BLaER1 treated with 17β-estradiol and CSF1 and Interleukin-3, amounts not matched to agents 10 nM and 100 nM (cell line): Measurements from ENCODE around the gene PRDM16.

ENCODE experiments used
- H3K27ac ChIP-seq, 11 experiments: shearing (Covaris generic); formaldehyde crosslinking; 2 replicates each; pipeline ENCODE4 v1.8.1; 2022
- H3K27me3 ChIP-seq, 11 experiments: shearing (Covaris generic); formaldehyde crosslinking; 2 replicates each; pipeline ENCODE4 v1.8.1; 2022
- H3K36me3 ChIP-seq, 11 experiments: shearing (Covaris generic); formaldehyde crosslinking; 2 replicates each; pipeline ENCODE4 v1.8.1; 2022
- H3K4me1 ChIP-seq, 10 experiments: shearing (Covaris generic); formaldehyde crosslinking; 2 replicates each; pipeline ENCODE4 v1.8.1; 2022
- H3K4me2 ChIP-seq, 11 experiments: shearing (Covaris generic); formaldehyde crosslinking; 2 replicates each; pipeline ENCODE4 v1.8.1; 2022
- H3K4me3 ChIP-seq, 10 experiments: shearing (Covaris generic); formaldehyde crosslinking; 2 replicates each; pipeline ENCODE4 v1.8.1; 2022
- H3K9ac ChIP-seq, 11 experiments: shearing (Covaris generic); formaldehyde crosslinking; 2 replicates each; pipeline ENCODE4 v1.8.1; 2022
- H3K9me3 ChIP-seq, 11 experiments: shearing (Covaris generic); formaldehyde crosslinking; replicated peaks in 1 of 11; 2 replicates each; pipeline ENCODE4 v1.8.1; 2022
- H4K20me1 ChIP-seq, 11 experiments: shearing (Covaris generic); formaldehyde crosslinking; 2 replicates each; pipeline ENCODE4 v1.8.1; 2022
- Cebpa-rat ChIP-seq, 11 experiments: shearing (Covaris generic); IDR thresholded peaks; 2 replicates each; pipeline ENCODE4 v1.8.1; 2022

PRDM16 gene

DNA sequence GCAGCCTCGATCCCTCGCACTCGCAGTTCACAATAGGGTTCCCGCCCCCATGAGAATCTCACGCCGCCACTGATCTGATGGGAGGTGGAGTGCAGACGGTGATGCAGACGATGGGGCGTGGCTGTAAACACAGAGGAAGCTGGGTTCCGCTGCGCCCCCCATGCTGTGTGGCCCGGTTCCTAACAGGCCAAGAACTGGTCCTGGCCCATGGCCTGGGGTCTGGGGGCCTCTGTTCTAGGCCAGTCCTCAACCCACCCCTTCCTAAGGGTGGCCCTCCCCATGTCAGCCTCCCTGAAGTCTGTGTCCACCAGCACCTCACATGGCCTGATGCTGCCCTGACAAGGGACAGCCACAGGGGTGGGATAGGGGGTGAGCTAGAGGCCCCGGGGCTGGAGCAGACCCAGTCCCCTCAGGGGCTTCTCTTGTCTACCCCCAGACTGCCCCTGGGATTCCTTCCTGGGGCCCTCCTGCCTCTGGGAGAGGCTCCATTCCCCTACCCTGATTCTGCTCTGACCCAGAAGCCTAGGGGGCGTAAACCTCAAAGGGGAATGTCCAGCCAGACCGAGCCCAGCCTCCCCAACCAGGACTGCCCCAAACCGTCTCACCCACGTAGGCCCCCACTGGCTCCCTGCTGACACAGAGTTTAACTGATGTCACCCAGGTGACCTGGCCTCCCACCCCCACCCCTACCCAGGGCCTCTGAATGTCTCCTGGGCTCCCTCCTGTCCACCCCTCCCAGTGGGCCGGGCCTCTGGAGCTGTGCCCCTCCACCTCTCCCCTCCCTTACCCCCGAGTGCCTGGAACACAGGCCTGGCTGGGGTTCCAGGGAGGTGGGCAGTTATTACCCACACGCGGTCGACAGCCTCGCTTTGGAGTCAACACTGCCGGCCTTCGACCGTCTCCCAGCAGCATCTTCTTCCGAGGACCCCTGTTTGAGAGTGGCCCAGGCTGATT is 370.6 kb downstream of the PRDM16 start:
- no peaks in the 10 kb centered on the region for H3K9me3 ChIP-seq

GRCh38 chr1:3440300-3440681 is 371.3 kb downstream of the PRDM16 start:
- Histone ChIP-seq H3K9me3 (peaks cover 0 to under 1% (median 0%) of the 10 kb centered on the region in 11 experiments; a peak in 2 of 22 replicates), H3K27ac (no peak overlapping the region), H3K36me3 (no peaks in the 10 kb centered on the region), H3K4me2 (no peak overlapping the region), H3K9ac (no peak overlapping the region), H3K27me3 (peaks cover 0 to 29% (median 7%) of the 10 kb centered on the region in 11 experiments; a peak in 12 of 22 replicates), H4K20me1 (peaks cover 0 to 12% (median 0%) of the 10 kb centered on the region in 11 experiments; a peak in 3 of 22 replicates), H3K4me3 (no peak overlapping the region), H3K4me1 (no peaks in the 10 kb centered on the region; a peak in 1 of 20 replicates)
- TF ChIP-seq Cebpa-rat (IDR thresholded peaks at IDR 0.05): no peak

More for the DNA sequence above, 370.6 kb downstream of the PRDM16 start:
- peaks cover 0 to 15% (median 0%) of the 10 kb centered on the region in 11 experiments; a peak in 5 of 22 replicates for H4K20me1 ChIP-seq
- no peaks in the 10 kb centered on the region for H3K36me3 ChIP-seq
- no peaks in the 10 kb centered on the region; a peak in 1 of 20 replicates for H3K4me1 ChIP-seq
- no peak overlapping the region for H3K4me3 ChIP-seq
- H3K27ac ChIP-seq: no peak overlapping the region
- H3K9ac ChIP-seq: no peak overlapping the region
- H3K27me3 ChIP-seq: peaks cover 0 to 35% (median 14%) of the 10 kb centered on the region in 11 experiments; a peak in 12 of 22 replicates
- H3K4me2 ChIP-seq: no peak overlapping the region
- TF ChIP-seq Cebpa-rat (IDR thresholded peaks at IDR 0.05): no peak

DNA sequence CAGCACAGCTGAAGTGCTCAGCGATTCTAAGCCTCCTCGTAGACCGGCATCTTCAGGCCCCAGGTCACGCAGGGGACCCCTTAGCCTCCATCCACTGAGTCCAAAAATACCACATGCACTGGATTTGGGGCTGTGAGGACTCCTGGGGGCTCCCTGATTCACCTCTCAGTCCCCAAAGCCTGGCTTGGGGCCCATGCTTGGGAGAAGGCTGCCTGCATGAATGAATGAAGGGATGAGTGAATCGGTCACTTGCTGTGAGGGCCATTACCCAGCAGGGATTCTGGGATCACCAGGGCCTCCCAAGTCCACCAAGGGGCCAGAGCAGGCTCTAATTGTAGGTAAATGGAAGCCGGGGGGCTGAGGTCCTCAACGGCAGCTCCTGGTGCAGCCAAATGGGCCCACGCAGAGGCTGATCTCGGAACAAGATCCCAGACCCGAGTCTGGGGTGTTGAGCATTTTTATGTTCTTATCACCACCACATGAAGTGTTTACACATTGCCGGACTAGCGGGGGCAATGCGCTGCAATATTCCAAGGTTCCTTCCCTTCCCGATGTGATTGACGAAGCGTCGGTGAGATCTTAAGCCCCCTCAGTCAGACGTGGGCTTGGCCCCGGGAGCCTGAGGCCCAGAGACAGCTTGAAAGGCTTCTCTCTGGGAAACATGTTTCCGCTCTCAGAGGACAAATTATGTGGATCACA is 371.9 kb downstream of the PRDM16 start:
- TF ChIP-seq Cebpa-rat (IDR thresholded peaks at IDR 0.05): no peak
- Histone ChIP-seq H3K4me3 (no peak overlapping the region), H4K20me1 (peaks cover 0 to 12% (median 0%) of the 10 kb centered on the region in 11 experiments; a peak in 3 of 22 replicates), H3K9ac (no peak overlapping the region; a peak in 1 of 22 replicates), H3K27me3 (peaks cover 0 to 23% (median 1%) of the 10 kb centered on the region in 11 experiments; a peak in 9 of 22 replicates), H3K4me1 (no peaks in the 10 kb centered on the region; a peak in 1 of 20 replicates), H3K9me3 (peaks cover 2 to 6% (median 4%) of the 10 kb centered on the region in 11 experiments; a peak in 15 of 22 replicates), H3K27ac (no peak overlapping the region), H3K36me3 (no peaks in the 10 kb centered on the region), H3K4me2 (no peak overlapping the region)

DNA sequence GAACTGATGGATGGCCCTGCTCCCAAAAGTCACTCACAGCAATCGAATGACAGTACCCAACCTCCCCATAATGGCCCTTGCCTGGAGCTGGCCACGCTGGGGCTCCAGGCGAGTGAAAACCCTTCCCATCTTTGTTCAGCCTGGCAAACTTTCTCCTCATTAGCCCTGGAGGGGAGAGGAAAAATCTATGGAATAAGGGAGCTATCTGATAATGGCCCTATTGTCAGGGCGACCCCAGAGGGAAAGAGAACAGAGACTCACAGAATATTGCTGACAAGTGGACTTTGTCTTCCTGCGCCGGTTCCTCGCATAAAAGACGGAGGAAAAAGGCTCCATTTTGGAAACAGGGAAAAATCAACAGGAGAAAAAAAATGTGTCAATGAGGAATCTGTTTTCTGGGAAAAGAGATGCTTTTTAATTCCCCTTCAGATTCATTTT is 372.4 kb downstream of the PRDM16 start:
- Histone ChIP-seq H3K9me3 (peaks cover 7 to 12% (median 9%) of the 10 kb centered on the region in 11 experiments; a peak in 19 of 22 replicates), H4K20me1 (peaks cover 0 to 11% (median 0%) of the 10 kb centered on the region in 11 experiments; a peak in 3 of 22 replicates), H3K27me3 (peaks cover 0 to 17% (median 0%) of the 10 kb centered on the region in 11 experiments; a peak in 6 of 22 replicates), H3K36me3 (no peaks in the 10 kb centered on the region), H3K4me3 (no peak overlapping the region), H3K4me1 (no peaks in the 10 kb centered on the region; a peak in 1 of 20 replicates), H3K4me2 (no peak overlapping the region), H3K27ac (no peak overlapping the region), H3K9ac (no peak overlapping the region)
- no peak for TF ChIP-seq Cebpa-rat (IDR thresholded peaks at IDR 0.05)

- TF ChIP-seq Cebpa-rat (IDR thresholded peaks at IDR 0.05): no peak
- H4K20me1 ChIP-seq: peaks cover 0 to 7% (median 0%) of the 10 kb centered on the region in 11 experiments; a peak in 3 of 22 replicates
- H3K9ac ChIP-seq: no peak overlapping the region
- no peaks in the 10 kb centered on the region; a peak in 1 of 20 replicates for H3K4me1 ChIP-seq
- no peak overlapping the region for H3K4me3 ChIP-seq
- H3K9me3 ChIP-seq: peaks cover 9 to 15% (median 14%) of the 10 kb centered on the region in 11 experiments; a peak in 19 of 22 replicates
- H3K4me2 ChIP-seq: no peak overlapping the region
- H3K36me3 ChIP-seq: no peaks in the 10 kb centered on the region
- no peak overlapping the region for H3K27ac ChIP-seq
- peaks cover 0 to 14% (median 0%) of the 10 kb centered on the region in 11 experiments; a peak in 6 of 22 replicates for H3K27me3 ChIP-seq
Measured at GRCh38 chr1:3441880-3442279, 372.9 kb downstream of the PRDM16 start.

GRCh38 chr1:3442331-3442730 is 373.3 kb downstream of the PRDM16 start:
- H3K4me3 ChIP-seq: no peak overlapping the region
- H3K27ac ChIP-seq: no peak overlapping the region
- H3K36me3 ChIP-seq: no peaks in the 10 kb centered on the region
- peaks cover 11 to 19% (median 15%) of the 10 kb centered on the region in 11 experiments; a peak in 21 of 22 replicates for H3K9me3 ChIP-seq
- H3K4me2 ChIP-seq: no peak overlapping the region
- H3K9ac ChIP-seq: no peak overlapping the region
- H3K4me1 ChIP-seq: no peaks in the 10 kb centered on the region; a peak in 1 of 20 replicates
- peaks cover 0 to 14% (median 0%) of the 10 kb centered on the region in 11 experiments; a peak in 6 of 22 replicates for H3K27me3 ChIP-seq
- peaks cover 0 to 5% (median 0%) of the 10 kb centered on the region in 11 experiments; a peak in 2 of 22 replicates for H4K20me1 ChIP-seq
- no peak for TF ChIP-seq Cebpa-rat (IDR thresholded peaks at IDR 0.05)

GRCh38 chr1:3442901-3443300 is 373.9 kb downstream of the PRDM16 start:
- peaks cover 17 to 25% (median 20%) of the 10 kb centered on the region in 11 experiments for H3K9me3 ChIP-seq
- peaks cover 0 to 14% (median 0%) of the 10 kb centered on the region in 11 experiments; a peak in 6 of 22 replicates for H3K27me3 ChIP-seq
- peaks cover 0 to 5% (median 0%) of the 10 kb centered on the region in 11 experiments; a peak in 1 of 22 replicates for H4K20me1 ChIP-seq
- no peaks in the 10 kb centered on the region for H3K36me3 ChIP-seq
- no peak for TF ChIP-seq Cebpa-rat (IDR thresholded peaks at IDR 0.05)
- H3K4me3 ChIP-seq: no peak overlapping the region
- H3K9ac ChIP-seq: no peak overlapping the region
- H3K4me1 ChIP-seq: no peaks in the 10 kb centered on the region; a peak in 1 of 20 replicates
- H3K27ac ChIP-seq: no peak overlapping the region
- H3K4me2 ChIP-seq: no peak overlapping the region

GRCh38 chr1:3443807-3444206 is 374.8 kb downstream of the PRDM16 start:
- Histone ChIP-seq H3K4me1 (no peaks in the 10 kb centered on the region; a peak in 1 of 20 replicates), H3K9ac (no peak overlapping the region), H3K36me3 (no peaks in the 10 kb centered on the region), H3K4me2 (no peak overlapping the region), H3K27ac (no peak overlapping the region), H4K20me1 (peaks cover 0 to 4% (median 0%) of the 10 kb centered on the region in 11 experiments; a peak in 1 of 22 replicates), H3K4me3 (no peak overlapping the region), H3K27me3 (peaks cover 0 to 14% (median 0%) of the 10 kb centered on the region in 11 experiments; a peak in 6 of 22 replicates), H3K9me3 (peaks cover 19 to 30% (median 25%) of the 10 kb centered on the region in 11 experiments)
- no peak for TF ChIP-seq Cebpa-rat (IDR thresholded peaks at IDR 0.05)
